ENCODE data around the gene CBY1.

- TF ChIP-seq CTCF (IDR thresholded peaks at IDR 0.05) (no peak), POLR2A (IDR thresholded peaks at IDR 0.05) (no peak)
These were observed 18.4 kb downstream of the CBY1 start for GRCh38 chr22:38674888-38675287.

Data from esophagus squamous epithelium (tissue), 4 donors.